Fibroblast of upper back skin (primary cell): ENCODE data around the gene ENTREP1.
"Not testable (repeated sequence)": the region's sequence is repeated elsewhere in the genome, so short reads cannot be mapped to it uniquely, and the experiment has no call there.

Experiments used
- DNase-seq: peaks from one replicate; pipeline ENCODE4 v3.0.0-alpha.2; 2013

ENTREP1 gene

GRCh38 chr9:69377291-69377690, 52.3 kb downstream of the ENTREP1 start:
- DNase-seq, result no peak

- no peak for DNase-seq
Measured at GRCh38 chr9:69377981-69378380, 53.0 kb downstream of the ENTREP1 start.

GRCh38 chr9:69379270-69379982, 54.4 kb downstream of the ENTREP1 start:
- DNase-seq, result peak; percentile 50

- no peak for DNase-seq
Measured at GRCh38 chr9:69380301-69380700, 55.3 kb downstream of the ENTREP1 start.

GRCh38 chr9:69380811-69381210, 55.8 kb downstream of the ENTREP1 start:
- peak; percentile 53 for DNase-seq

GRCh38 chr9:69382135-69382534, 57.1 kb downstream of the ENTREP1 start:
- DNase-seq, result no peak

- DNase-seq, result no peak
Measured at GRCh38 chr9:69385581-69386033, 60.6 kb downstream of the ENTREP1 start.

GRCh38 chr9:69386651-69387050, 61.6 kb downstream of the ENTREP1 start:
- DNase-seq, result no peak

GRCh38 chr9:69388596-69388995, 63.6 kb downstream of the ENTREP1 start:
- no peak for DNase-seq

GRCh38 chr9:69389437-69389995, 64.5 kb downstream of the ENTREP1 start:
- DNase-seq, result no peak

- no peak for DNase-seq
Measured at GRCh38 chr9:69391487-69391886, 66.5 kb downstream of the ENTREP1 start.

GRCh38 chr9:69391946-69392345, 66.9 kb downstream of the ENTREP1 start:
- DNase-seq, result no peak

GRCh38 chr9:69392826-69393225, 67.8 kb downstream of the ENTREP1 start:
- no peak for DNase-seq

GRCh38 chr9:69393425-69393824, 68.4 kb downstream of the ENTREP1 start:
- no peak for DNase-seq

GRCh38 chr9:69395718-69396117, 70.7 kb downstream of the ENTREP1 start:
- no peak for DNase-seq

- DNase-seq, result no peak
Measured at GRCh38 chr9:69396759-69397158, 71.7 kb downstream of the ENTREP1 start.

- no peak for DNase-seq
Measured at GRCh38 chr9:69397384-69398214, 72.6 kb downstream of the ENTREP1 start.

- no peak for DNase-seq
Measured at GRCh38 chr9:69400470-69400869, 75.5 kb downstream of the ENTREP1 start.

GRCh38 chr9:69409936-69410335, 84.9 kb downstream of the ENTREP1 start:
- DNase-seq, result not testable (repeated sequence)

GRCh38 chr9:69411246-69411645, 86.2 kb downstream of the ENTREP1 start:
- no peak for DNase-seq

GRCh38 chr9:69411931-69412740, 87.1 kb downstream of the ENTREP1 start:
- DNase-seq, result no peak

- peak; percentile 58 for DNase-seq
Measured at GRCh38 chr9:69412741-69413150, 87.7 kb downstream of the ENTREP1 start.
